HG02678 (cell line): ENCODE data around the gene APMAP.

Experiments used
- ATAC-seq: cut with Tn5 transposase; IDR thresholded peaks from one replicate; pipeline ENCODE4 v1.9.1; 2021; ENCODE audit warnings: mild to moderate bottlenecking, moderate library complexity; ENCODE audit not compliant: unreplicated experiment

Gene APMAP

DNA sequence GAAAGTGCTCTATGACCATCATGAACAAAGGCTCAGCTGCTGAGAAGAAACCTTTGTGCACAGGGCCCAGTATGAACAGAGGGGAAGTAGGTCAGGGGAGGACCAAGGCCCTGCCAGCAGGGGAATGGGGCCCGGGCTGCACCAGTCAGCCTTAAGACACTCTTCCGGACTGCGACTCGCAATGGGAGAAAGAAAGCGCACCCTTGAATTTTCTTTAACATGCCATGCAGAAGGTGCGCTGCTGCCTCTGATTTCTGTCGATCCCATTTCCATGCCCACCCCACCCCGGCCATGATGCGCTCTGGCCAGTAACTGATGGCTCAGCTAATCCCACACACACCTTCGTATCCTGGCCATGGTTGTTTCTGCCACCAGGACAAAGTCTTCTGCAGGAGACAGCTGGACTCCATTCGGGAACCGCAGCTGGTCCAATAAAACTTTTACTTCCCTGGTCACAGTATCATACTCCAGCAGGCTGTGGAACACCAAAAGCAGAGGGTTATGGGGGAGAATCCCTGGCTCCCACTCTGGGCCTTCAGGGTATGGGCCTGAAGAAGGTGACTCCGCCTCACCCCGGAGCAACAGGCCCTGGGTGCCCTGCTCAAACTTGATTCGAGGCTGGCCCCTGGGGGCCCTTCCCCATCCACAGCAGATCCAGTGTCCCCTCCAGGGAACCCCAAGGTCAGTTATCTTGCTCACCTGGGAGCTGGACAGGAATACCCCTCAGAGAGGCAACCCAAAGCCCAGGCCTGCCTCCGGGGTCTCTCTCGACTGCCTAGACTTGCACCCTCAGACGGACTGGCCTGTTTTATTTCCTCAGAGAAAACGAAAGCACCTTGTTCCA is 23.1 kb downstream of the APMAP start:
- no peak for ATAC-seq

DNA sequence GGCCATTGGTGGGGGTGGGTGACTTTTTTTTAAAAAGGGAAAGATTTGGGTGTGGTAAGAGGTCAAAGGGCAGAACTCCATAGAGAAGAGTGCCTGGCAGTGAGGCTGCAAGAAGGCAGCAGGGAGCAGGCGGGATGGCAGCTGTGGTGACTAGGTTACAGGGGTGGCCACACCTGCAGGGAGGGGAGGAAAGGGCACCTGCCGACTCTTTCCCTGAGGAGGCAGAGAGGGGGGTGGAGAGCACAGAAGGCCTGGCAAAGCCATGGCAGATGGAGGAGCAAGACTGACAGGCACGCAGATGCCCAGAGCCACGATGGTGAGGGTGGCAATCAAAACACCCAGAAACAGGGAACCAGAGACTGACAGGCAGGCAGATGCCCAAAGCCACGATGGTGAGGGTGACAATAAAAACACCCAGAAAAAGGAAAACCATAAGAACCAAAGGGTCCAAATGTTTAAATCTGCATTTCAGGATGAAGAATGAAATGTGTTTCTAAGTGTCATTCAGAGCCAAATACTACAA is 24.2 kb downstream of the APMAP start:
- no peak for ATAC-seq

DNA sequence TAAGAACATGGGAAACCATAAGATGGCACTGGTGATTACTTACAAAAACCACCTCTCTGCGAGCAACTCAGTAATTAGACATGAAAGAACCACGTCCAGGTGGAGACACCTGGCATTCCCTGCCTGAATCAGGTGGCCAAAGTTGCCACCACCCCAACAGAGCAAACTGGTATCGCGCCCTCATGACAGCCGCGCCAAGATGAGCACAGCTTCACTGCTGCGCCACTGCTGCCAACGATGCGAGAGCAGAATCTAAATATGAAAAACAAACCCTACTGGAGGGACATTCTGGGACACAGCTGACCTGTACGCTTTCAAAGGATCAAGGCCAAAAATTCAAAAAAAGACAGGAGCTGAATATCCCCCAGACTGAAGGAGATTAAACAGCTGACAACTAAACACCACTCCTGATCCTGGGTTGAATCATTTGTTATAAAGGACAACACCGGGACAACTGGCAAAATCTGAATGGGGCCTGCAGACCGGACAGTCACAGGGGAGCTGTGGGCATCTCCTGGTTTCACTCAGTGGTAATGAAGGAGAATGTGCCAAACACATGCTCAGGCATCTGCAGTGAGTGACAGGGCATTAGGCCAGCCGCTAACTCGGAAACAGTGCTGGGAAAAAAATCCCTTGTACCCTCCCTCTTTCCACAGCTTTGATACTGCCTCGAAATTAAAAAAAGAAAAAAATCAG is 26.1 kb downstream of the APMAP start:
- no peak for ATAC-seq

DNA sequence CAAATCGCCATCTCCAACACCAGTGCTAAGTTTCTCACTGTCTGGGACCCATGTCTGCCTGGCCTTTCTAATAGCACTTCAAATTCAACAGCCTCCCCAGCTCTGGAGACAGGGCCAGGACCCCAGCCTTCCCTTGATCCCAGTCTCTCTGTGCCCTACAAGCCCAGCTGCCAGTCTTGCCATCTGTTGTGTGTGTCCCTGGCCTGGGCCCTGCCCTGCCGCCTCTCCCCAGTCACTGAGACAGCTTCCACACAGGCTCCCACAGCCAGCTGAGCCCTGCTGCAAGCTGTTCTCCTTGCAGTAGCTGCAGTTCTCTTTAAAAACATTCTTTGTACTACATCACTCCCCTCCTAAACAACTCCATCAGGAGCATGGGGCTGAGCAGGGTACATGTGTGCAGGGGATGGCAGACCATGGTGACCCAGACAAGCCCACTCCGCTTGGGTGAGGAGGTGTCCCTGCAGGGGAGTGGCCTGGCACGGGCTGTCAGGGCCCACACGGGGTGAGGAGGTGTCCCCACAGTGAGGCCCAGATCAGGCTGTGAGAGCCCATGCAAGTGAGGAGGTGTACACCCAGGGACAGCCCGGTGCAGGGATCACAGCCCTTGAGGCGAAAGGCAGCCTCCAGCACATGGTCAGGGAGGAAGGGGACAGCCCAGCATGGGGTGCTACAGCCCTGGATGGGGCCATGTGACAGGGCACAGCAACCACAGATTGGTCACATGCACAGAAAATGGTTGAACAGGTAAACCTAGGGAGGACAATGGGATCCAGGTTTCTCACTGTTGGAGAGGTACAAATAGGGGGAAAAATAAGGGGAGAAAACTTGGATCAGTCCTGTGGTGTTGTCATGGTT is 27.3 kb downstream of the APMAP start:
- no peak for ATAC-seq

DNA sequence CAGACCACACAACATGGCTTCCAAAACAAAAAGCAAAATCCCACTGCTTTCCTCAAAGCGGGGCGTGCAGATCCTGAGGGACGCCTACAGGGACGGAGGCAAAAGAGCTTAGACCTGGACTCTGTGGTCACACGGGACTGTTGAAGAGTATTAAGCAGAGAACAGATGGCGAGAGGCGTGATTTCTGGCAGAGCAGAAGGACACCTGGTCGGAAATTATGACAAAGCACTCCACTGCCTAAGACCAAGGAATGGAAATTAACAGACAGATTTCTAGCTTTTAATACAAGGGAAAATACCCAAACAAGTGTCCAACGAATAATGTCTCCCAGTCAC is 28.1 kb downstream of the APMAP start:
- ATAC-seq, result no peak

DNA sequence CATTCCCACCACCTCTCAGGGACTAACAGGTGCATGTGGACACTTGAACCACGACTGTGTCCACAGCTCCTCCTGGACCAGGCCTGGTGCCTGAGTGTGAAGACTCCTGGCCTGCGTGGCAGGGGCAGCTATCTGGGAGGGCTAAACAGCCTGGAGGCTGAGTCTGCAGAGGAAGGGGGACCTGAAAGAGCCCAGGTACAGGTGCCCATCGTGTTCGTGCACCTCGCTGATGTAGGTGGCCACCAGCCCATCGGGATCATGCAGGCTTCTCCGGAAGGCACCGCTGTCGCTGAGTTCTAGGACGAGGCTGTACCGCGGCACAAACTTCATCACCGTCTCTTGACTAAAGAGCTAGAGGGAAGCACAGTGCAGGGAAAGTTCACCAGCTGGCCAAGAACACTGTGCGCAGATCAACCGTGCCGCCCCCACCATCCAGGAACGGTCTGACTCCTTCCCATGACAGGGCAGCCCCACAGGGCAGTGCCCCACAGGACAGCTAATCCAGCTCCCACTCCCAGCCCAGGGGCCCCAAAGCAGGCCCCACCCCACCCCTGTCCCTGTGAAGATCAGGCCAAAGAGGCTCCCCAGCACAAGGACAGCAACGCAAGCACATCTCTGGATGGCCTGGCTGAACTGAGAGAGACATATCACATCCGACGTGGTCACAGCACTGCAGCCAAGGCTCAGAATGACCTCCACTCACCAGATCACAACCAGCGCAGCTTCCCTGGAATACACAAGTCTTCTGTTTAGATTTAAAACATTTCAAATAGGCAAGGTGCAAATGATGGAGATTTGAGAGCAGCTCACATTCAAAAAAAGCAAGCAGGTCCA is 28.7 kb downstream of the APMAP start:
- no peak for ATAC-seq

DNA sequence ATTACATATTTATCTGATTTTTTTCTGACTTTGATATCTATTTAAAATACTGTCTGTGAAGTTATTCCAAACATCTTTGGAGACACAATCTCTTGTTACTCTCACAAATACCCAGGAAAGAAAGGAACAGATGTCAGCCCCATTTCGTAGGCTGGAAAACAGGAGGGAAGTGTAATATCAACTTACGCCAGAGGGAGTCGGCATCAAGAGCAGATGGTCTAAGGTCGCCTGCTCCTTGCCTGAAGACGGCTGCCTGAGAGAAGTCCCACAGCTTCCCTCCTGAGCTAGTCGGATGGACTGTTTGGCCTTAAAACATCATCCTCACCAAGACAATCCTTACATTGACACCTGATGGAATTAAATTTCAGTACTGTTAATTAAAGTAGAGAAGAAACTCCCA is 30.0 kb downstream of the APMAP start:
- no peak for ATAC-seq

DNA sequence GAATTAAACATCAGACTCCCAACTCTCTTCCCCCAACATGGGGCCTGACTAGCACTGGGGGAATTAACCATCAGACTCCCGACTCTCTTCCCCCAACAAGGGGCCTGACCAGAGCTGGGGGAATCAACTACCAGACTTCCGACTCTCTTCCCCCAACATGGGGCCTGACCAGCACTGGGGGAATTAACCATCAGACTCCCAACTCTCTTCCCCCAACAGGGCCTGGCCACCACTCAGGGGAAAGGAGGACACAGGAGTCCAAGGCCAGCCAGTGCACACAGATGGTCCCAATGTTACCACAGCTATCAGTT is 30.4 kb downstream of the APMAP start:
- ATAC-seq, result no peak

DNA sequence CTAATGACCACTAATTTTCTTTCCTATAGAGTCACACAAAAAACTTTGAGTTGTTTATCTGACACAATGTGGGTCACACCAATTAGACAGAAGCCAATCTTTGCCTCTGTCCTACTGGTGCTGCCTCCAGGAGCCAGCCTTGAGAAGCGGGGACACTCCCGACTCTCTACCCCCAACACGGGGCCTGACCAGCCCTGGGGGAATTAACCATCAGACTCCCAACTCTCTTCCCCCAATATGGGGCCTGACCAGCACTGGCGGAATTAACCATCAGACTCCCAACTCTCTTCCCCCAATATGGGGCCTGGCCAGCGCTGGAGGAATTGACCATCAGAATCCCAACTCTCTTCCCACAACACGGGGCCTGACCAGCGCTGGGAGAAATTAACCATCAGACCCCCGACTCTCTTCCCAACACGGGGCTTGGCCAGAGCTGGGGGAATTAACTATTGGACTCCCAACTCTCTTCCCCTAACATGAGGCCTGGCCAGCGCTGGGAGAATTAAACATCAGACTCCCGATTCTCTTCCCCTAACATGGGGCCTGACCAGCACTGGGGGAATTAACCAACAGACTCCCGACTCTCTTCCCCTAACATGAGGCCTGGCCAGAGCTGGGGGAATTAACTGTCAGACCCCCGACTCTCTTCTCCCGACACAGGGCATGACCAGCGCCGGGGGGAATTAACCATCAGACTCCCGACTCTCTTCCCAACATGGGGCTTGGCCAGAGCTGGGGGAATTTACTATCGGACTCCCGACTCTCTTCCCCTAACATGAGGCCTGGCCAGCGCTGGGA is 31.0 kb downstream of the APMAP start:
- no peak for ATAC-seq

DNA sequence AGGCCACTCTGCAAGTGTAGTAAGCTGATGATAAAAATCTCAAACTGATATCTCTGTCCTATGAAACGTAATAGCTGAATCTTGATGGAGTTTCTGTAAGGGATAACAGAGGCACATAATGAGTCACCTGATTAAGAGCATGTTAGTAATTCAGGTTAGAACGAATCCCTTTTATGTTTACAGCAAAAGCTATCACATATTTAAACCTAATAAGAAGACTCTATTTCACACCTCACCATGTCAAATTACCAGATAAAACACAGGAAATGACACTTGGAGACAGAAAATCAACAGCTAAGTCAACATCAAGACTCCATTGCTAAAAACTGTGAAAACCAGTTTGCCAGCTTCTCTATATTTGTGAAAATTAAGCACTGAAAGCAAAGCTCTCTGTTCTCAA is 31.7 kb downstream of the APMAP start:
- no peak for ATAC-seq

DNA sequence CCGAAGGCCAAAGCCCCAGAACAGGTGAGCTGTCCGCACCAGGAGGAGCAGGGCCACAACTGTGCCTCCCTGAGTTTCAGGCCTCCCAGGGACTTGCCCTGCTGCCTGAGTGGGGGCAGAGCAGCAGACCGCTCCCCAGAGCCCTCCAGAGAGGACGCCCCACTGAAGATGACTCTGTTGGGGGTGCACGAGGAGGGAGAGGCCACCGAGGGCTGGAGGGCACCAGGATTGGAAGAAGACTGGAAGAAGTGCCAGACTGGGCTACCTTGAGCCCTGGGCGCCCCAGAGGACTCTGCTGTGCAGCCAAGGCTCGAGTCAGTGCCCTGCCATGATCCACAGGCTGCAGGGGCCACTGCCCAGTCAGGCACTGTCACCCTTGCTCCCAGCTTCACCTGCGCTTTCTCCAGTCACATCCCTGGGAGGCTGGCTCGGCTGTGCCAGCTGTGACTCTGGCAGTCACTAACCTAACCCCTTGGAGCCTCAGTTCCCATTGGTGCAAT is 32.2 kb downstream of the APMAP start:
- no peak for ATAC-seq

DNA sequence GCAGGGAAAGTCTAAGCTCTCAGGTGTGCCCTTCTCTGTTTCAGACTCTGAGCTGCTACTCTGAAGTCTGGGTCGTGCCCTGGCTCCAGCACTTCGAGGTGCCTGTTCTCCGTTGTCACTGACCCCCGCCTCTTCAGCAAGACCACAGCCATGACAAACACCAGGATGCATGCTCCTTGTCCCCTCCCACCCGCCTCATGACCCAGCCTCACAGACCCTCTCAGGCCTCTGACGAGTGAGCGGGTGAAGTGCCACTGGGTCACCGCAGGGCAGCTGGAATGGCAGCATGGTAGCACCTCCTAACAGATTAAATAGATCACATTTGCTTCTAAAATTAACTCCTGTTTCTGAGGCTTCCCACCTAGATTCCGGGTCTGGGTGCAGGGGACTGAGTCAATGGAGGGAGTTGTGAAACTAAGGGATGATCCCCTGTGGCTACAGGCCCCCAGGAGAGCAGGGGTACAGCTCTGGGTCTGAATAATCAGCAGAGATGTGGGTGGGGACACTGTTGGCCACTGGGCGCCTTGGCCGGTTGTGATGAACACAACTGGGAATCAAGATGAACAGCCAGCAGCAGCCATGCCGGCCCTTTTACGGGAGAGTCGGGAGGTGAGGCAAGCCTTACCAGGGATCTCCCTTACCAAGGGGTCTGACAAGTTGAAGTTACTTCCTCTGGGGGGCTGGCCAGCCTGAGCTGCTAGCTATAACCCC is 32.8 kb downstream of the APMAP start:
- no peak for ATAC-seq

DNA sequence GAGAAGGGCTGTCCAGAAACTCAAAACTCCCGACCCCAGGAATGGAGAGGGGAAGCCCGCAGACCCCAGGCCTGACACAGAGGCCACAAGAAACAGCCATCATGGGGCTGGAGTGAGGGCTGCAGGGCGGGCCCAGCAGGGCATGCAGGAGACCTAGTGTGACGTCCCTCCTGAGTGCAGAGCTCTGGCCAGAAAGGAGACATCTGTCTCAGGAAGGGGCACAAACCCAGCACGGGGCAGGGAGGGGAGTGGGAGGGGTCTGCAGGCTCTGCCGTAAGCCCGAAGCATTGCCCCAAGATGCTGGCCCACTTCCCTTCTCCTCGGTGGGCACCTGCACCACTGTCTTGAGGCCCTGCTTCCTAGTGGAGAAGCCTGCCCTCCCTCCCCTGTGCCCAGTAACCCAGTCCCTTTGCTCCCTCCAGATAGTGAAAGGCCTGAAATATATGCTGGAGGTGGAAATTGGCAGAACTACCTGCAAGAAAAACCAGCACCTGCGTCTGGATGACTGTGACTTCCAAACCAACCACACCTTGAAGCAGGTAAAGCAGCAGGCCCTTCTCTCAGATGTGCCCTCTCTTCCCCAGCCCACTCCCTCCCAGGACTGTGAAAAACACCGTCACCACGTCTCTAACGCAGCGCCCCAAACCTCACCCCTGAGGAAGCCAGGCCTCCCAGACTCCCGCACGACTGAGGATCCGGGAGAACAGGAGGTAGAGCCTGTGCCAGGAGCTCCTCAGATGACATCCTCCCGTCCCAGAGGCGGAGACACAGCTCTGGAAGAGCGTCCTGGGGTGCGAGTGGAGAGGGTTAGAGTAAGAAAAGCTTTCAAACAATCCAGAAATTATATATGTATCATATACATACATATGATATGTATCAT is 33.8 kb downstream of the APMAP start:
- ATAC-seq, result no peak

DNA sequence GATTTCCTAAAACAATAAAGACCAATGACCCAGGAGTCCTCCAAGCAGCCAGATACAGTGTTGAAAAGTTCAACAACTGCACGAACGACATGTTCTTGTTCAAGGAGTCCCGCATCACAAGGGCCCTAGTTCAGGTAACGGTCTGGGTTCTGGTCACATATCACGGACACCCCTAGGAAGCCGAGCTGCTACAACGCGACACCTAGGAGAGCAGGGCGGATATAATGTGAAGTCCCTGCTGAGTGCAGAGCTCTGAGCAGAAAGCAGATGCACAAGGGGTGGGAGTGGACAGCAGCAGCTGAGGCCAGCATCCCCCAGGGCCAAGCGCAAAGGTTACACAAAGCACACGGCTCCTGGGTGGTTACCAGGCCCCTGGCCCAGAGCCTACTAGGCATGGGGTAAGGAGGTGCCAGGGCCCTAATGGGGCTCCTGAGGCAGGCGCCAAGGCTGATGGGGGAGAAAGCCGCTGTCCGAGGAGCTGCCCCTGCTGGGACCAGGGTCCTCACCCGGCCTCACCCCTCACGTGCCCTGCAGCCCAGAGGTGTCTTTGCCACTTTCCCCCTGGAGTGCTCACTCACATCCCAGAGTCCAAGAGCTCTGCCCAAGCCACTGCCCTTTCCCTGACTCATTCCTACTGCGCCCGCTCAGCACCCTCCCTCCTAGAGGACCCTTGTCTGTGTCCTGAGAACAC is 35.1 kb downstream of the APMAP start:
- no peak for ATAC-seq

DNA sequence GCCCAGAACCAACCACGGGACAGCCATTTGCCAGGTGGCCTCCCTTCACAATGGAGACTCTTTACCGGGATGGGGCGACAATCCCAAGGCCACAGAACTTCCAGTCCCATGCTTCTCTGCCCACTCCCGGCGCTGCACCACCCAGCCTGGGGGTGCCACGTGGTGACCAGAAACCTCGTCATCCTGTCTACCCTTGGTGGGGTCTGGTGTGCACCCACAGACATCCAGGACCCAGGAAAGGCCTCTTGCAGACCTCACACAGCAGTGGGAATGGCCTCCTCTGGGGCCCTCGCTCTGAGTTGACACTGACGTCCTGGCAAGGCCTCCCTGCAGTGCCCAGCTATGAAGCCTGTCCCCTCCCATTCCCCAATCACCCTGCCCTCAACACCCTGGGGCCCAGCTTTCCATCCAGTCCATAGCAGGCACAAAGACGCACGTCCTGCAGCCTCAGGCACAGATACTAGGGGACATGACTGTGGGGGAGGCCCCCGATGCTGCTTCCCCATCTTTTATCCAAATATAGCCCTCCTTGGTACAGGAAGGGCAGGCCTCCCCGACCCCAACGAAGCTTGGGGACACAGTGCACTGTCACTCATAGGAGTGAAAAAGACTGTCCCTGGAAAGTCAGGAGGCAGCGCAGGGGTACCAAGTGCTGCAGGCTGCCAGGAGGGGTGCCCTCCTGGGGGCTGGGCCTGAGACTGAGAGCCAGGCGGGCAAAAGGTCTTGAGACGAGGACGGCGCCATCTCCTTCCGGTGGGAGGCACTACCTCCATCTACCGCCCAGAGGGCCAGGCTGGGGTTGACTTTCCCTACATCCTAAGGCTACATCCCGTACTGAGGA is 36.3 kb downstream of the APMAP start:
- no peak for ATAC-seq

DNA sequence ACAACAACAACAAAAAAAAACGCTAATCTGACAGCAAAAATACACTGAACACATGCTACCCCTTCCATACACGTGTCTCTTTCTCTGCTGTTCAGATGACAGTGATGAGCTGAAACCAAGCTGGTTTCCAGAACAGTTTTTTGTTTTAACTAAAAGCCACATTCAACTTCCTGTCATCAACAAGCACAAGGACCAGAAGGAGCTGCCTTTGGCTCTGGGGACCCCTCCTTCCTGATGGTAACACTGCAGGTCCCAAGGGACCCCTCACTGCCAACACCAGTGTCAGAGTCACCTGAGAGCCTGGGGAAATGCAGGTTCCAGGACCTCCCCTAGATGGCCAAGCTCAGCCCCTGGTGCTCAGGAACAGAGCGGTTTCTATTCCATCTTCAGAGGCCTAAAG is 37.5 kb downstream of the APMAP start:
- peak; percentile 85 for ATAC-seq

DNA sequence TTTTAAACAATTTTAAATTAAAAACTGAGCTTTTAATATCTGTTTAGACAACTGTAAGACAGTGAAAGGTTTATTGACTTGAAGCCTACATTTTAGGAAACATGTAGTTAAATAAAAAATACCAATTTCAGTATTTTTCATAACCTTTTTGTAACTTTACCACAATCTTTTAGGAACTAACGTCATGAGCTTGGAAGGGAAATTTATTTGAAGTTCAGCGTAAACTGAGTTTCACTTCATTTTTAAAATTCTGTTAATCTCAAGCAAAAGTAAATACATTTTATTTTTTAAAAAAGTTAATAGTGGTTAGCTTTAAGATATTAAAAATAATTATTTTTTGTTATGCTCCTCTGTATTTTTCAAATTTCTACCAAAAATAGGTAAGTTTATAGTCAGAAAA is 38.0 kb downstream of the APMAP start:
- ATAC-seq, result no peak
